ENCODE results near the gene FRMPD4.

The FRMPD4 gene

DNA sequence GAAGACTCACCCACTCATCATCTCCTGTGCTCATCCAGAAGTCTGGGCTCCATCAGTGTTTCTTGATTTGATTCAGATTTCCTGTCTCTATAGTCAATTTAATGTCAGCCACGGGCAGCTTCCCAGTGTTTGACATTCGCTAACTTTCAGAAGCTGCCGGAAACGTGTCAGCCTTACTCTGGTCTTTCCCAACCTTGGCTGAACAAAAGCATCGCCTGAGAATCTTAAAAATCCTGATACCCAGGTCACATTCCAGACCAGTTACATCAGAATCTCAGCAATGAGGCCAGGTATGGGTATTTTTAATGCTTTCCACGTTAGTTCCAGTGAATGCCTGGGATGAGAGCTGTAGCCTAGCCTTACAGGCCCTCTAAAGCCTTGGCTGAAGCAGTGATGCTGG is 233.8 kb downstream of the FRMPD4 start:
- Histone ChIP-seq H3K9me3 (ENCODE audit: low read depth, low read length) (no peaks in the 10 kb centered on the region), H3K9ac (ENCODE audit: insufficient read length) (no peak overlapping the region), H3K4me3 (no peak overlapping the region), H3K36me3 (ENCODE audit: insufficient read depth, low read length) (no peaks in the 10 kb centered on the region), H3K27ac (no peak overlapping the region)
- TF ChIP-seq POLR2AphosphoS5 (IDR thresholded peaks at IDR 0.05; ENCODE audit: borderline replicate concordance, low read depth, low read length) (no peak), EZH2 (IDR thresholded peaks at IDR 0.05) (no peak), FOXP2 (optimal IDR thresholded peaks at IDR 0.05; ENCODE audit: control extremely low read depth, extremely low read length, insufficient read depth) (no peak)
- DNase-seq (ENCODE audit: low read depth, low spot score) = no peak

DNA sequence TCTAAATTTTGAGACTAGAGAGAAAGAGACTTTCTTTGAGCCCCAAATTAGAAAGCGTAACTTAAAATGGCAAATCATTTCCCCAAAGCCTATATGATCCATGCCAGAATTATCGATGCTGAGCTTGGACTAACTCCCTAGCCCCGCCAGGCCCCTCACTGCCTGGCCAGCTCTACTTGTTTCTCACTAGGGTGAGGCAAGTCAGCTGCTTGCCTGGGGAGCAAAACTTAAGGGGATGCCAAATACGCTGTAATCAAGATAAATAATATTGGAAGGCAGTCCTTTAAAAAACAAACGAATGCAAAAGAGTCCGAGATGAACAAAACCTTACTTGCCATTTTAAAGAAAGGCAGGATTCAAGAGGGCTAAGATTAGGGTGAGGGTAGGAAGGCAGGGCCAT is 236.0 kb downstream of the FRMPD4 start:
- TF ChIP-seq EZH2 (IDR thresholded peaks at IDR 0.05) (no peak), POLR2AphosphoS5 (IDR thresholded peaks at IDR 0.05; ENCODE audit: borderline replicate concordance, low read depth, low read length) (no peak), FOXP2 (optimal IDR thresholded peaks at IDR 0.05; ENCODE audit: control extremely low read depth, extremely low read length, insufficient read depth) (no peak)
- no peak overlapping the region for H3K4me3 ChIP-seq
- no peak overlapping the region for H3K27ac ChIP-seq
- no peak overlapping the region for H3K9ac ChIP-seq (ENCODE audit: insufficient read length)
- no peak for DNase-seq (ENCODE audit: low read depth, low spot score)
- no peaks in the 10 kb centered on the region for H3K9me3 ChIP-seq (ENCODE audit: low read depth, low read length)
- H3K36me3 ChIP-seq (ENCODE audit: insufficient read depth, low read length) = no peaks in the 10 kb centered on the region

DNA sequence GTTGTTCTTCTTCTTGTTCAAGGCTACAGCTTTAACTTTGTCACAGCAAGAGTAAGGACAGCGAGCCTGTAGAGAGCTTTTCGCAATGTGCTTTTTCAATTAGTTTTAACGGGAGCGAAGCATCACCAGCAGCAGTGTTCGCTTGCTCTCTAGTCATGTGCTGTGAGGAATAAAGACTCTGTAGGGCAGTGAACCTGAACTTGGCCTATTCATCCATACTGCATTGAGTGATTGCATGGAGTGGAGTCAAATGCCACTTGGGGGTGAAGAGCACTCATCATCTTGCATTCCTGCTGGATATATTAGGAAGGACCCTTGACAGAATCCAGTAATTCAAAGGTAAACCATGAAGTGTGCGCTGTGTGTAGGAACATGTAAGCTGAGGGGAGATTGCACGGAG is 240.0 kb downstream of the FRMPD4 start:
- Histone ChIP-seq H3K9ac (ENCODE audit: insufficient read length) (no peak overlapping the region), H3K36me3 (ENCODE audit: insufficient read depth, low read length) (no peaks in the 10 kb centered on the region), H3K27ac (no peak overlapping the region), H3K4me3 (no peak overlapping the region), H3K9me3 (ENCODE audit: low read depth, low read length) (no peaks in the 10 kb centered on the region)
- no peak for DNase-seq (ENCODE audit: low read depth, low spot score)
- TF ChIP-seq EZH2 (IDR thresholded peaks at IDR 0.05) = no peak
- TF ChIP-seq FOXP2 (optimal IDR thresholded peaks at IDR 0.05; ENCODE audit: control extremely low read depth, extremely low read length, insufficient read depth) = no peak
- TF ChIP-seq POLR2AphosphoS5 (IDR thresholded peaks at IDR 0.05; ENCODE audit: borderline replicate concordance, low read depth, low read length) = no peak

DNA sequence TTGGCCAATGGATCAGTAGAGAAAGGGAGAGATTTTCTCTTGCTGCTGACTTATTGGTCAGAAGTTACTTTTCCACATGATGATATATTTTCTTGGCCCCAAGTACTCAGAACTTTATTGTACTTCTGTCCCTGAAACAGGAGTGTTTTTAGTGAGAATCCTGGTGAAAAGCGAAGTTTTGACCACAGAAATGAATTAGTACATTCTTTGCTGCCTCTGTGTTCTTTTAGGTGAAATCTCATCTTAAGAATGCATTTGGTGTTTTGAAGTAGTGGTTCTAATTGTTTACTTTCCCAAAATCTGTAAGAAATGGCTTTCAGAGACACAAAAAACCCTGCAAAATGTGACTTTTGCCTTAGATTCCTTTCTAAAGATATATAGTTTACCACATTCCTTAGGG is 240.4 kb downstream of the FRMPD4 start:
- Histone ChIP-seq H3K9me3 (ENCODE audit: low read depth, low read length) (no peaks in the 10 kb centered on the region), H3K9ac (ENCODE audit: insufficient read length) (no peak overlapping the region), H3K36me3 (ENCODE audit: insufficient read depth, low read length) (no peaks in the 10 kb centered on the region), H3K27ac (no peak overlapping the region), H3K4me3 (no peak overlapping the region)
- TF ChIP-seq EZH2 (IDR thresholded peaks at IDR 0.05) (no peak), FOXP2 (optimal IDR thresholded peaks at IDR 0.05; ENCODE audit: control extremely low read depth, extremely low read length, insufficient read depth) (no peak), POLR2AphosphoS5 (IDR thresholded peaks at IDR 0.05; ENCODE audit: borderline replicate concordance, low read depth, low read length) (no peak)
- no peak for DNase-seq (ENCODE audit: low read depth, low spot score)

DNA sequence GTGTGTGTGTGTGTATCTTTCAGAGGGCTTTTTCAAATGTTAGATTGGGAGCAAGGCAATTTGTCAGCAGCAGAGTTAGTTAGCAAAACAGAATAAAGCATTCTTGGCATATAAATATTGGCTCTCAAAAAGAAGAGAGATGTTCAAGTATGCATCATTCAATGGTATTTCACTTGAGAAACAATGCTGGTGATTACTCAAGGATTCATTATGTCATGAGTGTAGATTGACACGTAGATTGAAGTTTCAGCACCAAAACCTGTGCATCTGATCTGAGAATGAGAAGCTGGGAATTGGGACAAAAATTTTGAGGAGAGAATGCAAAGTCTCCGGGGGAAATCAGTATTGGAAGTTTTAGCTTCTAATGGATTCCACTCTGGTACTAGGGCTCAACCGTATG is 241.4 kb downstream of the FRMPD4 start:
- H3K9me3 ChIP-seq (ENCODE audit: low read depth, low read length) = no peaks in the 10 kb centered on the region
- H3K9ac ChIP-seq (ENCODE audit: insufficient read length) = no peak overlapping the region
- no peak for DNase-seq (ENCODE audit: low read depth, low spot score)
- no peak overlapping the region for H3K27ac ChIP-seq
- no peaks in the 10 kb centered on the region for H3K36me3 ChIP-seq (ENCODE audit: insufficient read depth, low read length)
- no peak overlapping the region for H3K4me3 ChIP-seq
- TF ChIP-seq EZH2 (IDR thresholded peaks at IDR 0.05) (no peak), POLR2AphosphoS5 (IDR thresholded peaks at IDR 0.05; ENCODE audit: borderline replicate concordance, low read depth, low read length) (no peak), FOXP2 (optimal IDR thresholded peaks at IDR 0.05; ENCODE audit: control extremely low read depth, extremely low read length, insufficient read depth) (no peak)

DNA sequence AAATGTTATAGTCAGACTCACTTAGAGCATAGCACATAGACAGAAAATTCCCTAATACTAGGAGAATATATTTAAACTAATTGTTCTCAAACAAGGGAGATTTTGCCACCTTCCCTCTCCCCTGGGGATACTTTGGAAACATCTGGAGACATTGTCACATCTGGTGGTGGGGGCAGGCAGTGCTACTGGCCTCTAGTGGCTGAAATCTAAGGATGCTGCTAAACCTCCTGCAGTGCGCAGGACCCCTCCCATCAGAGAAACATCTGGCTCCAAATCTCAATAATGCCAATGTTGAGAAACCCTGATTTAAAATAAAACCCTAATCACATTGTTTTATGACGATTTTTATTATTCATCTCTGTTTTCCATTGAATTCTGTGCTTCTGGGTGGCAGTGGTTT is 244.9 kb downstream of the FRMPD4 start:
- TF ChIP-seq POLR2AphosphoS5 (IDR thresholded peaks at IDR 0.05; ENCODE audit: borderline replicate concordance, low read depth, low read length) = no peak
- TF ChIP-seq EZH2 (IDR thresholded peaks at IDR 0.05) = no peak
- TF ChIP-seq FOXP2 (optimal IDR thresholded peaks at IDR 0.05; ENCODE audit: control extremely low read depth, extremely low read length, insufficient read depth) = no peak
- no peaks in the 10 kb centered on the region for H3K36me3 ChIP-seq (ENCODE audit: insufficient read depth, low read length)
- no peak overlapping the region for H3K4me3 ChIP-seq
- no peaks in the 10 kb centered on the region for H3K9me3 ChIP-seq (ENCODE audit: low read depth, low read length)
- H3K9ac ChIP-seq (ENCODE audit: insufficient read length) = no peak overlapping the region
- DNase-seq (ENCODE audit: low read depth, low spot score) = no peak
- H3K27ac ChIP-seq = no peak overlapping the region

DNA sequence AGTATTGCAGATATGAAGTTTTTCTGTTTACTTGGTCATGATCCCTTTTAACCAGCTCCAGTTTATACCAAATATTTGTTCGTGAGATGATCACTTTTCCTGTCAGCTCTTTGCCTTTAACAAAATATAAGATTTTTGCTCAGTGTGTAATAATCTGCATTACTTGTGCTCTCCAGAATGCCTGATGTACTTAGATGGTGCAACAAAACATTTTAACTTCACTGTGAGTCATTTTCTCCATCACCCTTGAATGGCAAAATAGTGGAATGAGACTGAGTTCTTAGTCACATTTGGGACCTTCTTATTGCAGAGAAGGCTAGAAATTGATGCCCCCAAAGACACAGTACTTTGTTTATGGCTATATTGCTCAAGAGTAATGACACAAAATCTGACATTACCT is 252.0 kb downstream of the FRMPD4 start:
- no peak overlapping the region for H3K9ac ChIP-seq (ENCODE audit: insufficient read length)
- no peak overlapping the region for H3K27ac ChIP-seq
- TF ChIP-seq POLR2AphosphoS5 (IDR thresholded peaks at IDR 0.05; ENCODE audit: borderline replicate concordance, low read depth, low read length) (no peak), EZH2 (IDR thresholded peaks at IDR 0.05) (no peak), FOXP2 (optimal IDR thresholded peaks at IDR 0.05; ENCODE audit: control extremely low read depth, extremely low read length, insufficient read depth) (no peak)
- H3K9me3 ChIP-seq (ENCODE audit: low read depth, low read length) = no peaks in the 10 kb centered on the region
- H3K4me3 ChIP-seq = no peak overlapping the region
- no peaks in the 10 kb centered on the region for H3K36me3 ChIP-seq (ENCODE audit: insufficient read depth, low read length)
- no peak for DNase-seq (ENCODE audit: low read depth, low spot score)

DNA sequence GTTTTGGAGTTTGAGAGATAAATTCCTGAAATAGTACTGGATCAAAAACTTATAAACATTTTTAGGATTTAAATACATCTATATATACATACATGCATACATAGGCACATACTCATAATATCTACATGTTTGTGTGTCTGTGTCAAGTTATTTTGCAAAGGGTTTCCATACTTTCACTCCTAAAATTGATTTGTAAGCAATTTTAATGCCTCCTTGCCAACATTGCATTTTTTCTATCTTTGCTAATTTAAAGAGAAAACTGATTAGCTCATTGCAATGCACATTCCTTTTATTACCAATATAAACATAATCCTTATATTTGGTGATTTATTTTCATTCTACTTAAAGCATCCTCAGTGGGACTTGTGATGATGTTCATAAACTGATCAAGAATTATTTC is 258.3 kb downstream of the FRMPD4 start:
- TF ChIP-seq FOXP2 (optimal IDR thresholded peaks at IDR 0.05; ENCODE audit: control extremely low read depth, extremely low read length, insufficient read depth) = no peak
- no peak for TF ChIP-seq EZH2 (IDR thresholded peaks at IDR 0.05)
- no peak for TF ChIP-seq POLR2AphosphoS5 (IDR thresholded peaks at IDR 0.05; ENCODE audit: borderline replicate concordance, low read depth, low read length)
- H3K4me3 ChIP-seq = no peak overlapping the region
- H3K27ac ChIP-seq = no peak overlapping the region
- no peak for DNase-seq (ENCODE audit: low read depth, low spot score)
- no peaks in the 10 kb centered on the region for H3K9me3 ChIP-seq (ENCODE audit: low read depth, low read length)
- H3K36me3 ChIP-seq (ENCODE audit: insufficient read depth, low read length) = no peaks in the 10 kb centered on the region
- H3K9ac ChIP-seq (ENCODE audit: insufficient read length) = no peak overlapping the region

DNA sequence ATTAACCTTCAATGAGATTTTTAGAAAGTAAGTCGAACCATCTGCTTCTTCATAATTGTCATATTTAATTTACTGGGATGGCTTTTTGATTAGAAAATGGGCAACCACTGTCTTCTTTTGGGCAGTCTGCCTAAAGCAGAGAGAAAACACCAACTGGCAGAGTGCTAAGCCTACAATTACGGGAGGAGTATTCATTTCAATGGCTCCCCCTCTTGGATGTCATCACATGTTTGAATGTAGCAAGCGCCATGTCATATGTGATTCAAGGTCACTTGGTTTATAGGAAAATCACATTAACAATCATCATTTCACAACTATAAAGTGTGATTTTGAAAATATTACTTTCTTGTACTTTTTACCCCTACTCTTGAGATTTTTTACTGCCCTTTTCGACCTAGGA is 261.9 kb downstream of the FRMPD4 start:
- no peak for TF ChIP-seq FOXP2 (optimal IDR thresholded peaks at IDR 0.05; ENCODE audit: control extremely low read depth, extremely low read length, insufficient read depth)
- TF ChIP-seq EZH2 (IDR thresholded peaks at IDR 0.05) = no peak
- TF ChIP-seq POLR2AphosphoS5 (IDR thresholded peaks at IDR 0.05; ENCODE audit: borderline replicate concordance, low read depth, low read length) = no peak
- Histone ChIP-seq H3K4me3 (no peak overlapping the region), H3K9me3 (ENCODE audit: low read depth, low read length) (no peaks in the 10 kb centered on the region), H3K9ac (ENCODE audit: insufficient read length) (no peak overlapping the region), H3K27ac (no peak overlapping the region), H3K36me3 (ENCODE audit: insufficient read depth, low read length) (no peaks in the 10 kb centered on the region)
- DNase-seq (ENCODE audit: low read depth, low spot score) = no peak

Data from SK-N-MC (cell line).